ENCODE measurements around the gene FRYL.

The FRYL gene

GRCh38 chr4:48603366-48604003 lies 176.6 kb downstream of the FRYL start:
- no peak for TF ChIP-seq CTCF (conservative IDR thresholded peaks at IDR 0.05; ENCODE audit: control insufficient read depth, insufficient read depth, low read depth, low read length)
- H3K4me3 ChIP-seq (ENCODE audit: control insufficient read depth, low read depth, low read length) = no peak overlapping the region
- no peak for DNase-seq (ENCODE audit: low read depth)

GRCh38 chr4:48602763-48603162 lies 177.3 kb downstream of the FRYL start:
- H3K4me3 ChIP-seq (ENCODE audit: control insufficient read depth, low read depth, low read length) = no peak overlapping the region
- DNase-seq (ENCODE audit: low read depth) = peak; percentile 26

GRCh38 chr4:48602222-48602621 lies 177.9 kb downstream of the FRYL start:
- peak; percentile 69 for DNase-seq (ENCODE audit: low read depth)
- no peak for TF ChIP-seq CTCF (conservative IDR thresholded peaks at IDR 0.05; ENCODE audit: control insufficient read depth, insufficient read depth, low read depth, low read length)
- no peak overlapping the region for H3K4me3 ChIP-seq (ENCODE audit: control insufficient read depth, low read depth, low read length)

More at GRCh38 chr4:48602763-48603162, 177.3 kb downstream of the FRYL start:
- no peak for TF ChIP-seq CTCF (conservative IDR thresholded peaks at IDR 0.05; ENCODE audit: control insufficient read depth, insufficient read depth, low read depth, low read length)

GRCh38 chr4:48596336-48596735 lies 183.7 kb downstream of the FRYL start:
- DNase-seq (ENCODE audit: low read depth) = no peak
- H3K4me3 ChIP-seq (ENCODE audit: control insufficient read depth, low read depth, low read length) = no peak overlapping the region
- no peak for TF ChIP-seq CTCF (conservative IDR thresholded peaks at IDR 0.05; ENCODE audit: control insufficient read depth, insufficient read depth, low read depth, low read length)

GRCh38 chr4:48594180-48594579 lies 185.9 kb downstream of the FRYL start:
- DNase-seq (ENCODE audit: low read depth) = no peak
- TF ChIP-seq CTCF (conservative IDR thresholded peaks at IDR 0.05; ENCODE audit: control insufficient read depth, insufficient read depth, low read depth, low read length) = no peak
- H3K4me3 ChIP-seq (ENCODE audit: control insufficient read depth, low read depth, low read length) = no peak overlapping the region

- no peak overlapping the region for H3K4me3 ChIP-seq (ENCODE audit: control insufficient read depth, low read depth, low read length)
- no peak for DNase-seq (ENCODE audit: low read depth)
- TF ChIP-seq CTCF (conservative IDR thresholded peaks at IDR 0.05; ENCODE audit: control insufficient read depth, insufficient read depth, low read depth, low read length) = no peak
Observed at GRCh38 chr4:48591372-48591771, 188.7 kb downstream of the FRYL start.

- no peak for DNase-seq (ENCODE audit: low read depth)
- TF ChIP-seq CTCF (conservative IDR thresholded peaks at IDR 0.05; ENCODE audit: control insufficient read depth, insufficient read depth, low read depth, low read length) = no peak
- H3K4me3 ChIP-seq (ENCODE audit: control insufficient read depth, low read depth, low read length) = no peak overlapping the region
Observed at GRCh38 chr4:48590884-48591283, 189.2 kb downstream of the FRYL start.

All from fibroblast of mammary gland (primary cell).